ENCODE results near the gene OSBPL1A. TPM values are rescaled to one million over a fixed set of nuclear protein-coding genes. Genes with fewer than 3 reads are reported as not detected.

OSBPL1A gene
- total and polyA plus RNA-seq, 2 of the 8 experiments (the other 6 are each of a cell fraction or from before 2014, with no cell fraction given) = 53.2 to 74.9 TPM

- H3K27me3 ChIP-seq (replicated peaks in 1 of 4; ENCODE audit: control insufficient read depth in 3 of 4, extremely low read depth in 1 of 4, insufficient read depth in 3 of 4, low read length in 3 of 4) = no peaks in the 10 kb centered on the region
- H2AK5ac ChIP-seq (ENCODE audit: low read depth, low read length) = no peak overlapping the region
- peaks cover 9 to 45% (median 27%) of the 10 kb centered on the region in 4 experiments for H3K36me3 ChIP-seq (ENCODE audit: control insufficient read depth in 2 of 4, insufficient read depth in 4 of 4, low read length in 3 of 4)
- peaks cover 0 to 8% of the 10 kb centered on the region in 2 experiments; a peak in 2 of 4 replicates for H3K79me2 ChIP-seq (ENCODE audit: control insufficient read depth in 1 of 2, insufficient read depth in 2 of 2, low read length in 2 of 2)
- H3K56ac ChIP-seq (replicated peaks; ENCODE audit: insufficient read length, low read depth, low read length) = no peak overlapping the region
- no peak overlapping the region for H3K27ac ChIP-seq (ENCODE audit: low read depth, low read length)
- no peak overlapping the region for H3K14ac ChIP-seq (ENCODE audit: insufficient read length)
- no peak overlapping the region for H2BK20ac ChIP-seq (ENCODE audit: low read length)
- H4K20me1 ChIP-seq (replicated peaks in 1 of 2; ENCODE audit: control insufficient read depth in 1 of 2, insufficient read depth in 2 of 2, low read length in 2 of 2) = peaks cover 0 to 3% of the 10 kb centered on the region in 2 experiments
- DNase-seq (ENCODE audit: low read depth in 1 of 2, low spot score in 2 of 2) = no peak
- peaks cover 0 to 4% (median 2%) of the 10 kb centered on the region in 4 experiments; a peak in 2 of 7 replicates for H3K4me1 ChIP-seq (replicated peaks in 1 of 4; ENCODE audit: control insufficient read depth in 3 of 4, insufficient read depth in 4 of 4, low read length in 3 of 4)
- H2BK5ac ChIP-seq (ENCODE audit: low read depth, low read length) = no peak overlapping the region
- CTCF ChIA-PET (ENCODE audit: partially characterized antibody) = interaction anchor here (1.3 to 3.0 kb wide), 5 partner anchors 9 to 146 kb away, joined by 3 to 27 read pairs (median 5); no protein-coding TSS in a partner anchor
- H3K9me3 ChIP-seq (ENCODE audit: insufficient read depth in 2 of 2, low read depth in 1 of 2, low read length in 1 of 2) = no peaks in the 10 kb centered on the region
- TF ChIP-seq BACH1 (IDR thresholded peaks at IDR 0.05; ENCODE audit: low read length) (no peak), GTF2F1 (IDR thresholded peaks at IDR 0.05; ENCODE audit: borderline replicate concordance, low read depth, low read length) (no peak), KDM4A (IDR thresholded peaks at IDR 0.05; ENCODE audit: low read depth, low read length, severe bottlenecking) (no peak), MAFK (IDR thresholded peaks at IDR 0.05; ENCODE audit: low read depth, low read length) (no peak), CEBPB (IDR thresholded peaks at IDR 0.05; ENCODE audit: low read depth, low read length) (no peak), YY1 (IDR thresholded peaks at IDR 0.05; ENCODE audit: low read depth, low read length) (no peak), CHD1 (IDR thresholded peaks at IDR 0.05; ENCODE audit: low read depth, low read length) (no peak), CREB1 (IDR thresholded peaks at IDR 0.05) (no peak)
- POLR2A ChIA-PET (ENCODE audit: partially characterized antibody) = interaction anchor here (0.7 to 1.7 kb wide), 3 partner anchors 28 to 86 kb away, joined by 3 to 5 read pairs (median 4); partner anchors contain the start of gene OSBPL1A
- H3K79me1 ChIP-seq (ENCODE audit: low read depth, low read length) = peaks cover 2% of the 10 kb centered on the region; the same call in 1 of the 2 replicates
- H4K5ac ChIP-seq (ENCODE audit: insufficient read length, low read depth, low read length) = no peak overlapping the region
- no peak overlapping the region for H3K4ac ChIP-seq (replicated peaks; ENCODE audit: insufficient read length, low read depth, low read length)
- H2BK15ac ChIP-seq (ENCODE audit: low read length) = no peak overlapping the region
- no peak overlapping the region for H3K4me3 ChIP-seq (ENCODE audit: extremely low read depth in 1 of 4, insufficient read depth in 2 of 4, low read depth in 3 of 4, low read length in 4 of 4)
- FAIRE-seq = no peak
- no peak overlapping the region for H3K18ac ChIP-seq (ENCODE audit: extremely low read depth, low read length)
- WGBS, 2 experiments (ENCODE audit: extremely low coverage in 1 of 2, insufficient coverage in 1 of 2, insufficient read length in 1 of 2, insufficient replicate concordance in 2 of 2, low coverage in 1 of 2, low lambda C conversion rate in 2 of 2, missing lambda C conversion rate in 1 of 2) = 90% methylated on average over 3 of the region's 3 CpGs; no CpG with 5 or more reads in 1 of the 2 experiments
- no peak overlapping the region for H4K91ac ChIP-seq (replicated peaks; ENCODE audit: insufficient read length, low read length)
- no peak overlapping the region for H2BK120ac ChIP-seq (replicated peaks; ENCODE audit: low read depth, low read length)
- H2BK12ac ChIP-seq (ENCODE audit: low read depth, low read length) = no peak overlapping the region
- no peak overlapping the region for H2AFZ ChIP-seq (ENCODE audit: low read length)
- no peak overlapping the region for H4K8ac ChIP-seq (ENCODE audit: extremely low read depth, insufficient read depth, low read length)
- no peak overlapping the region for H3K9ac ChIP-seq (replicated peaks in 1 of 4; ENCODE audit: extremely low read depth in 1 of 4, low read depth in 3 of 4, low read length in 3 of 4)
- no peak overlapping the region for H3K4me2 ChIP-seq (ENCODE audit: insufficient read depth in 1 of 2, low read depth in 2 of 2, low read length in 2 of 2)
- no peaks in the 10 kb centered on the region for H3K23me2 ChIP-seq (ENCODE audit: low read depth, low read length)
- H3K23ac ChIP-seq (ENCODE audit: insufficient read length) = no peak overlapping the region
Observed at GRCh38 chr18:24368749-24369148, 28.9 kb downstream of the OSBPL1A start.
